ENCODE data around the gene DHRS2.
"Not testable (repeated sequence)": the region's sequence is repeated elsewhere in the genome, so short reads cannot be mapped to it uniquely, and the experiment has no call there.

The DHRS2 gene

DNA sequence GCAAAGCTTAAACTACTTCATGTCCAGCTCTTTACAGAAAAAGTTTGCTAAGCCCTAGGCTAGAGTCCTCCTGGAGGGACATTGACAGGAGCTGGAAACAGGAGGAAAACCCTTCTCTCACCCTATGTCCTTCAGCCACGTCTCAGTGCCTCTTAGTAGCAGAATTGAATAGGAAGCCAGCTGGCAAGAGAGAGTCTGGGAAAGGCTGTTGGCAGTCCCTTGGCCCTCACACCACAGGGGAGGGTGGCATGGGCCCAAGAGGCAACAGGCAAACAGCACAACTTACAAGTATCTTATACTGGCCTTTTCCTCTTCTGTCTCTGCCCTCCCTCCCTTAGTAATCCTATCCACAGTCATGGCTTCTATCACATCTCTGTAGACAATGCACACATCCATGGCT, 27.7 kb upstream of the DHRS2 start:
- Mint-ChIP-seq H3K4me1 (ENCODE audit: low read depth) (peaks cover 21% of the 10 kb centered on the region), H3K4me3 (no peak overlapping the region), H3K27ac (no peak overlapping the region), H3K36me3 (ENCODE audit: low read depth) (peaks cover 2% of the 10 kb centered on the region), H3K27me3 (ENCODE audit: low read depth) (no peaks in the 10 kb centered on the region), H3K9me3 (peaks cover 6% of the 10 kb centered on the region)

DNA sequence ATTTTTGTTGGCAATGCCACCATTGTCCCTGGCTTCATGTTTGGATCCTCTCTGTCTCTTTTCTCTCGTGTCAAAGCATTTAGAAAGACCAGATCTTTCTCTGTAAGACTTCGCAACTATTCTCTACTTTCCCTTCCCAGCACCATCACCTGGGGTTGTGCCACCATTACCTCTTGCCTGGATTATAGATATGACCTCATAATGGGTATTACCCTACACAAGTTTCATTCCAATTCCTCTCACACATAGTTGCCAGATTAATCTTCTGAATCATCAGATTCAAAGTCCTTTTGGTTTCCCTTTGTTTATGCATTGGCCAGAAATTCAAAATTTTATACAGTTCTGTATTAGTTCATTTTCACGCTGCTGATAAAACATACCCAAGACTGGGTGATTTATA, 27.2 kb upstream of the DHRS2 start:
- Mint-ChIP-seq H3K27me3 (ENCODE audit: low read depth) (no peaks in the 10 kb centered on the region), H3K4me3 (no peak overlapping the region), H3K4me1 (ENCODE audit: low read depth) (peaks cover 21% of the 10 kb centered on the region), H3K9me3 (peaks cover 6% of the 10 kb centered on the region), H3K27ac (peak overlapping the region; percentile 22), H3K36me3 (ENCODE audit: low read depth) (peaks cover 2% of the 10 kb centered on the region)

DNA sequence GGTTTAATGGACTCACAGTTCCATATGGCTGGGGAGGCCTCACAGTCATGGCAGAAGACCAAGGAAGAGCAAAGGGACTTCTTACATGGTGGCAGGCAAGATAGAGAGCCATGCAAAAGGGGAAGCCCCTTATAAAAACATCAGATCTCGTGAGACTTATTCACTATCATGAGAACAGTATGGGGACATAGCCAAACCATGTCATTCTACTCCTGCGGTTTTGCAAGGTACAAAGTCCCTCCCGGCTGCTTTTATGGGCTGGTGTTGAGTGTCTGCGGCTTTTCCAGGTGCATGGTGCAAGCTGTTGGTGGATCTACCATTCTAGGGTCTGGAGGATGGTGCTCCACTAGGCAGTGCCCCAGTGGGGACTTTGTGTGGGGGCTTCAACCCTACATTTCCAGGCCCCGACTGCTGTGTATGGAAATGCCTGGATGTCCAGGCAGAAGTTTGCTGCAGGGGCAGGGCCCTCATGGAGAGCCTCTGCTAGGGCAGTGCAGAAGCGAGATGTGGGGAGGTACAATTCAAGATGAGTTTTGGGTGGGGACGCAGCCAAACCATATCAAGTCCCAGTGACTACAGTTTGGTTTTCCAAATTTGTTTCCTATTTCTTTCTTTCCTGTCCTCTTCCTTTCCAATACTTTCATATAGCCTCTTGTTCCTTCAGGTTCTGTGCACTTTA, 26.6 kb upstream of the DHRS2 start:
- not testable (repeated sequence) for H3K4me3 Mint-ChIP-seq; H3K27me3 Mint-ChIP-seq (ENCODE audit: low read depth); H3K9me3 Mint-ChIP-seq; H3K36me3 Mint-ChIP-seq (ENCODE audit: low read depth)
- peaks cover 21% of the 10 kb centered on the region for H3K4me1 Mint-ChIP-seq (ENCODE audit: low read depth)
- peak overlapping the region; percentile 22 for H3K27ac Mint-ChIP-seq

DNA sequence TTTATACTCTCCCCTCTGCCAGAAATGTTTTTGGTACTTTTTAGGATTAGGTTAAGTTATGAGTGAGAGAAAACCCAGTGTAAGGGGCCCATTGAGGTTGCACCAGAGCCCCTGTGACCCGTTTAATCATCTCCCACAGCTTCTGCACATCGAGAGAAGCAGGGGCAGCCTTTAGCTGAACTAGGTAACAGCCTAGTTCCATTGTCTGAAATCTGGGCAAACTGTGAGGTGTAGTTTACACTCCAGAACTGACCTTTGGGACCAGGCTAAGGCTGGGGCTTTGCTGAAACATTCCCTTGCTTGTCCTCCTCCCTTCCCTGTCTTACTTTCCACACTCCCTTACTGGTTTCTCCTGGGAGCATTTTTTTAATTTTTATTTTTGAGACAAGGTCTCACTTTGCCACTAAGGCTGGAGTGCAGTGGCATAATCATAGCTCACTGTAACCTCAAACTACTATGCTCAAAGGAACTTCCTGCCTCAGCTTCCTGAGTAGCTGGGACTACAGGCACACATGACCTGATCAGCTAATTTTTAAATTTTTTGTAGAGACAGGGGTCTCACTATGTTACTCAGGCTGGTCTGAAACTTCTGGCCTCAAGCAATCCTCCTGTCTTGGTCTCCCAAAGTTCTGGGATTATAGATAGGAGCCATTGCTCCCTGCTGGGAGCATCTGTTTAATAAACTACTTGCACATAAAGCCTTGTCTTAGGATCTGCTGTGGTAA, 25.9 kb upstream of the DHRS2 start:
- Mint-ChIP-seq H3K27ac (peak overlapping the region; percentile 72), H3K27me3 (ENCODE audit: low read depth) (peaks cover 5% of the 10 kb centered on the region), H3K4me3 (peak overlapping the region; percentile 23), H3K4me1 (ENCODE audit: low read depth) (peaks cover 21% of the 10 kb centered on the region), H3K36me3 (ENCODE audit: low read depth) (peaks cover 2% of the 10 kb centered on the region), H3K9me3 (peaks cover 6% of the 10 kb centered on the region)

DNA sequence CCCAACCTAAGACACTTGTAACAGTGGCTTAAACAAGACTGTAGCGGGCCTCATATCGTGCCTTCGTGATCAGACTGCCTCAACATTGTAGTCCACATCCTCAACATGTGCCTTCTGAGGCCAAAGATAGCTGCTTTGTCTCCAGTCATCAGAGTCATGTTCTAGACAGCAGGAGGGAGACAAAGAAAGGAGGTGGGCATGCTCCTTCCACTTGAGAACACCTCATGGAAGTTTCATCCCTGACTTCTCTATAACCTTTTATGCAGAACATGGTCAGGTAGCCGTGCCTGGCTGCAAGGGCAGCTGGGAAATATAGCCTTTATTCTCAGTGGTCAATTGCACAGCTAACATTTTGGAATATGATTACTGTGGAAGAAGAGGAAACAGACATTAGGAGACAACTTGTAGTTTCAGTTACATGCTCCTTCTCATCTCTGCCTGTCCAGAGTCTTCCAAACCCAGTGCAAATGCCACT, 25.3 kb upstream of the DHRS2 start:
- Mint-ChIP-seq H3K9me3 (peaks cover 6% of the 10 kb centered on the region), H3K27ac (peak overlapping the region; percentile 45), H3K27me3 (ENCODE audit: low read depth) (peaks cover 5% of the 10 kb centered on the region), H3K4me1 (ENCODE audit: low read depth) (peaks cover 18% of the 10 kb centered on the region), H3K4me3 (no peak overlapping the region), H3K36me3 (ENCODE audit: low read depth) (peaks cover 2% of the 10 kb centered on the region)

DNA sequence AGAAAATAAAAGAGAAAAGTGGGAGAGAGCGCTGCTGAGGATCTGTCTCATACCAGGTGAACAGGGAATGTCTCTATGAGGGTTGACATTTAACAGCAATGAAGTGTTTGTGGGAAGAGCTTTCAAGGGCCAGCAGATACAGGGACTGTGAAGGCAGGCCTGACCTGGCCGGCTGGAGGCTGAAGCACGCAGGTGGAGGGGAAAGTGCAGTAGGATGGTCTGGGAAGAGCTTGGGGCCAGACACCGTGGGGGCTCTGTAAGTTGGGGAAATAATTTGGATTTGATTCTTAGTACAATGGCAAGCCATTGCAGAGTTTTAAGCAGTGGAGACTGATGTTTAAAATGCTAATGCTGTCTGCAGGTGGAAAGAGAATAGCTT, 23.8 kb upstream of the DHRS2 start:
- H3K4me1 Mint-ChIP-seq (ENCODE audit: low read depth), result peaks cover 15% of the 10 kb centered on the region
- peaks cover 2% of the 10 kb centered on the region for H3K36me3 Mint-ChIP-seq (ENCODE audit: low read depth)
- no peak overlapping the region for H3K4me3 Mint-ChIP-seq
- peaks cover 6% of the 10 kb centered on the region for H3K9me3 Mint-ChIP-seq
- H3K27ac Mint-ChIP-seq, result no peak overlapping the region
- H3K27me3 Mint-ChIP-seq (ENCODE audit: low read depth), result peaks cover 5% of the 10 kb centered on the region

DNA sequence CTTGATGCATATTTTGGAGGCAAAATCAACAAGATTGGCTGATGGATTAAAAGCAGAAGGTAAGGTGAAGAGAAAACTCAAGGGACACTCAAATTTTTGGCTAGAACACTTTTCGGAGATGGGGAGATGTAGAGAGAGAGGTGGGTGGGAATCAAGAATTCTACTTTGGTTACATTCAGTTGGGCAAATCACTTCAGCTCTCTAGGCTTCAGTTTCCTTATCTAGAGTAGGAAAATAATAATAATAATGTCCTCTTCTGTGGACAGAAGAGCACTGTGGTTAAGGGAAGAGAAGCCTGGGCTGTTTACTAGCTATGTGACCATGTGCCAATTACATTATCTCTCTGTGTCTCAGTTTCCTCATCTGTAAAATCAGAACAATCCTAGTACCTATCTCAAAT, 23.4 kb upstream of the DHRS2 start:
- H3K4me3 Mint-ChIP-seq, result no peak overlapping the region
- peaks cover 5% of the 10 kb centered on the region for H3K27me3 Mint-ChIP-seq (ENCODE audit: low read depth)
- peaks cover 15% of the 10 kb centered on the region for H3K4me1 Mint-ChIP-seq (ENCODE audit: low read depth)
- H3K27ac Mint-ChIP-seq, result no peak overlapping the region
- peaks cover 2% of the 10 kb centered on the region for H3K36me3 Mint-ChIP-seq (ENCODE audit: low read depth)
- peaks cover 6% of the 10 kb centered on the region for H3K9me3 Mint-ChIP-seq

DNA sequence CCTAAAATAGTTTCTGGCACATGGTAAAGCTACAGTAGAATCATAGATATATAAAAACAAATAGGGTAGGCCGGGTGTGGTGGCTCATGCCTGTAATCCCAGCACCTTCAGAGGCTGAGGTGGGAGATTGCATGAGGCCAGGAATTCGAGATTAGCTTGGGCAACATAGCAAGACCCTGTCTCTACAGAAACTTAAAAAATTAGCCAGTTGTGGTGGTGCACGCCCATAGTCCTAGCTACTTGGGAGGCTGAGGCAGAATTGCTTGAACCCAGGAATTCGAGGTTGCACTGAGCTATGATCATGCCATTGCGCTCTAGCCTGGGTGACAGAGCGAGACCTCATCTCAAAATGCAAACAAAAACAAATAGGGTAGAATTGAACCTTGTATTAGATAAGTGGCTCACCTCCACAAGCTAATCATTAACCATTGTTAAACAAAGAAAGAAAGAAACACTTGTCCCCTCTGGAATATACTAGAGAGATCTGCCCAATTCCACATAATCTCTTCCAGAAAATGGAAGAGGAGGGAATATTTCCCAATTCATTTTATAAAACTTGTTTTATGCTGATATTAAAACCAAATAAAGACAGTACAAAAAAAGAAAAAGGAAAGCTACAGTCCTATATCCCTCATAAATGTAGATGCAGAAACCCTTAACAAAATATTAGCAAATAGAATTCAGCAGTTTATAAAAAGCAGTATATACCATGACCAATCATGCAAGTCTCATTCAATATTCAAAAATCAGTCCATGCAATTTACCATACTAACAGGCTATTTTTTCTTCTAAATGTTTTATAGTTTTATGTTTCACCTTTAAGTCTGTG, 22.7 kb upstream of the DHRS2 start:
- Mint-ChIP-seq H3K27me3 (ENCODE audit: low read depth) (peaks cover 5% of the 10 kb centered on the region), H3K27ac (no peak overlapping the region), H3K4me1 (ENCODE audit: low read depth) (peaks cover 15% of the 10 kb centered on the region), H3K9me3 (peaks cover 6% of the 10 kb centered on the region), H3K4me3 (no peak overlapping the region), H3K36me3 (ENCODE audit: low read depth) (peaks cover 2% of the 10 kb centered on the region)

DNA sequence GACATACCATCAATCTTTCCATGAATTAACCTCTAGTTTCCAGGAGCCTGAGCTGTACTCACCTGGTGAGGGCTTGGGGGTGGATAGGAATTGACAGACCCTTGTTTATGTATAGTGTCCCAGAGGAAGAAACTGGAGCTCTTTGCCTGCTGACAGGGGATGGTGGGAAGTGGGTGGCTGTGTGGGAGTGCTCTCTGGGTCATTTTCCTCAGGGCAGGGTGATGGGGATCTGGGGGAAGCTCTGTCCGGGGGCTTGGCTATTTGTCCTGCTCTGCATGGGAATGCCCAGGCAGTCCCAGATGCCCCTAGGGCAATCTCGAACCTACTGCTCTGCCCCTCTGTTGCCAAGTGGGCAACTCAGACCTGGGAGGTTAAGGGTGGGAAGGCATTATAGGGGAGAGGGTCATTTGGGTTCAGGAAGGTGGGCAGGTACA, 21.8 kb upstream of the DHRS2 start:
- Mint-ChIP-seq H3K9me3 (no peaks in the 10 kb centered on the region), H3K36me3 (ENCODE audit: low read depth) (peaks cover 2% of the 10 kb centered on the region), H3K4me1 (ENCODE audit: low read depth) (peaks cover 11% of the 10 kb centered on the region), H3K27ac (no peak overlapping the region), H3K27me3 (ENCODE audit: low read depth) (peaks cover 5% of the 10 kb centered on the region), H3K4me3 (no peak overlapping the region)

DNA sequence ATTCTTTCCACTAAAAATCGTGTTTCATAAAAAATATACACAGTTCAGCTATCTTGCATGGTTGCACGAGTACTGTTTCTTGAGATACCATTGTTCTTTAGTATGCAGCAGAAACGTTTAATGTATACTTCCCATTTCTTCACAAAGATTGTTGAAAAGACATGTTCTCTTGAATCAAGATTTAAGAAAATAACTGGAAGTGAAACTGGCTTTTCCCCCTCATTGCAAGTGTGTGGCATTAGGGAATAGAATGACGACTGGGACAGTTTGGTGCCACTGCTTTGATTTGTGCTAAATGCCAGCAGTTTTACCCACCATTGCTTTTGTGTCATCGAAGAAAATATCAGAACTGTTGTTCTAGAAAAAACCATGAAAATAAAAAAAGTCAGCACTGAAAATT, 20.3 kb upstream of the DHRS2 start:
- Mint-ChIP-seq H3K4me3 (no peak overlapping the region), H3K4me1 (ENCODE audit: low read depth) (peaks cover 3% of the 10 kb centered on the region), H3K27me3 (ENCODE audit: low read depth) (peaks cover 5% of the 10 kb centered on the region), H3K9me3 (no peaks in the 10 kb centered on the region), H3K36me3 (ENCODE audit: low read depth) (no peaks in the 10 kb centered on the region), H3K27ac (no peak overlapping the region)

DNA sequence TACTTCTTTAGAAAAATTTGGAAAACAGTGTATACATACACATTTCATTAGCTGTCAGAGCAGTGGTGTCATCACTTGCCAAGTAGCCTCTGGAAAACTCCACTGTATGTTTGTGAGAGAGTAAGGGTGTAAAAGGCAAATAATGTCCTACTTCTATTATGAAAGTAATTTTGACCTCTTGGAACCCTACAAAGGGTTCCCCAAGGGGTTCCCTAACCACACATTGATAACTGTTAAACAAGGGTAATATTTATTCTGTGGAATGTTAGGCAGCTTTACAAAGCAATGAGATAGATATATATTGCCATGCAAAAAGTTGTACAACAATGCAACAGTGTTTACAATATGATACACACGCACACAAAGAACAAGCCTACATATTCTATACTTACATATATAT, 18.6 kb upstream of the DHRS2 start:
- H3K36me3 Mint-ChIP-seq (ENCODE audit: low read depth), result no peaks in the 10 kb centered on the region
- H3K27me3 Mint-ChIP-seq (ENCODE audit: low read depth), result peaks cover 5% of the 10 kb centered on the region
- no peak overlapping the region for H3K27ac Mint-ChIP-seq
- H3K4me1 Mint-ChIP-seq (ENCODE audit: low read depth), result no peaks in the 10 kb centered on the region
- H3K4me3 Mint-ChIP-seq, result no peak overlapping the region
- no peaks in the 10 kb centered on the region for H3K9me3 Mint-ChIP-seq

DNA sequence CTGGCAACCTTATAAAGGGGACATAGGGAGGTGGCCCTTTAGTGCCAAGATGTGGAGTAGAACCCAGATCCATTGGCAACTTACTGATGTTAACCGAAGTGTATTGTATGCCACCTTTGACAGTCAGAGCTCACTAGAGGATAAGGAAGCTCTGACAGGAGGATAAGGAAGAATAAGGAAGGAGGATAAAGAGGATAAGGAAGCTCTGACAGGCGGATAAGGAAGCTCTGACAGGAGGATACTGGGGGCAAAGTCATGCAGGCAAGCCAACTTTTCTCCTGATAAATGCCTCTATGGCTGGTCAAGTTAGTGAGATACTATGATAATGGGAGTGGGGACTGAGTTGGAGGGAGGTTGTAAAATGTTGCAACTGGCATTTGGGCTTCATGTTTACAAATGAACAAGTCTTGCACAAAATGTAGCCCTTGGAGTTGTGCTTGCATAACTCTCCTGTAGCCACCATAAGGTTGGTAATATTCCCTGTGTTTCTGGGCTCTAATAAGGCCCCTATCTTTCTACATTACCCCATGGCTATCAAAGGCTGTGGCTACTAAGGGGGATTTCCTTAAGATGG, 17.7 kb upstream of the DHRS2 start:
- no peaks in the 10 kb centered on the region for H3K36me3 Mint-ChIP-seq (ENCODE audit: low read depth)
- peaks cover 3% of the 10 kb centered on the region for H3K9me3 Mint-ChIP-seq
- H3K4me3 Mint-ChIP-seq, result no peak overlapping the region
- H3K27me3 Mint-ChIP-seq (ENCODE audit: low read depth), result peaks cover 5% of the 10 kb centered on the region
- H3K27ac Mint-ChIP-seq, result no peak overlapping the region
- H3K4me1 Mint-ChIP-seq (ENCODE audit: low read depth), result no peaks in the 10 kb centered on the region

DNA sequence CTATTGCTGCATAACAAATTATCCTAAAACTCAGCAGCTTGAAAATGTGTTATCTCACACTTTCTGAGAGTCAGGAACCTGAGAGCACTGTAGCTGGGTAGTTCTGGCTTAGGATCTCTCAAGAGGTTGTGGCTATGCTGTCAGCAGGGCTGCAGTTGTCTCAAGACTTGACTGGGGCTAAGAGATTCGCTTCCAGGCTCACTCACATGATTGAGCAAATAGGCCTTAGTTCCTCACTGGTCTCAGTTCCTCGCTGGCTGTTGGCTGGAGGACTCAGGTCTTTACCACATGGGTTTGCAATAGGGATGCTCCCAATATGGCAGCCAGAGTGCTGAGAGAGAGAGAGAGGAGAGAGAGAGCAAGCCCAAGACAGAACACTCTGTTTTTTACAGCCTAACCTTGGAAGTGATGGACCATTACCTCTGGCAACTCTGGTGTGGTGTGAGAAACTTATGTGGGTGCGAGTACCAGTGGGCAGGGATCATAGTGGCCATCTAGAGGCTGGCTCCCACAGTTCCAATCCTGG, 15.9 kb upstream of the DHRS2 start:
- no peaks in the 10 kb centered on the region for H3K4me1 Mint-ChIP-seq (ENCODE audit: low read depth)
- H3K36me3 Mint-ChIP-seq (ENCODE audit: low read depth), result no peaks in the 10 kb centered on the region
- no peak overlapping the region for H3K27ac Mint-ChIP-seq
- no peak overlapping the region for H3K4me3 Mint-ChIP-seq
- H3K9me3 Mint-ChIP-seq, result peaks cover 14% of the 10 kb centered on the region
- no peaks in the 10 kb centered on the region for H3K27me3 Mint-ChIP-seq (ENCODE audit: low read depth)

DNA sequence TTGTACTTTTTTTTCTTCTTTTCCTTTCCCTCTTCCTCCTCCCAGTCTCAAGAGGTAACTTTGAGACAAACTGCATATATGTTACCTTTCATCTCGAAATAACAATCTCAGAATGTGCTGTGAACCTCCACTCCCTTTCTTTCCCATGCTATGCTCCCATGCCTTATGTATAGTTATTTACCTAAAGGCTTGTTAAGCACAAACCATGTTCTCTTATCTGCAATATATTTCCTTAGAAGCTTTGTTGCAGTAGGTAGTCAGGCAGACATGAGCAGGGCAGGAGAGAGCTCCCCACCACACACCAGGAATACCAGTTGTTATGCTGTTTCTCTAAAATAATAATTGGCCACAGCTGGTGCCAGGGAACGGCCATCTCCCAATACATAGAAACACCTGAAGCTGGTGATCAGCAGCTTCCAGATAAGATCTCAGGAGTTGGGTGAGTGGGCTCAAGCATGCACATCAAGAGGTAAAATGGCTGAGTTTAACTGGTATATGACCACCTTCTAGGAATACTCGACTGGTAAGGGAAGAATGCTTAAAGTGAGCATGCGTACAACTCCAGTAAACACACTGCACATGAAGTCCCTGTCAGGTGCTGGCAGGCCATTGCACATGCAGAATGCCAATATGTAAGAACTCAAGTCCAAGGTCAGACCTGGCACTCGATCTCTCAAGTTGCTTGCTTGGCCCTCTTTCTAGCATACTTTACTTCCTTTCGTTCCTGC, 14.8 kb upstream of the DHRS2 start:
- Mint-ChIP-seq H3K4me3 (no peak overlapping the region), H3K27ac (no peak overlapping the region), H3K36me3 (ENCODE audit: low read depth) (no peaks in the 10 kb centered on the region), H3K27me3 (ENCODE audit: low read depth) (no peaks in the 10 kb centered on the region), H3K9me3 (peaks cover 17% of the 10 kb centered on the region), H3K4me1 (ENCODE audit: low read depth) (no peaks in the 10 kb centered on the region)
